Calu3 (cell line): ENCODE measurements around the gene SLC39A13. TPM values are rescaled to one million over a fixed set of nuclear protein-coding genes. Genes with fewer than 3 reads are reported as not detected.

Experiments
- BruUV-seq: library from RNA; stranded (reverse); fragments of 400-500 nt; replicated peaks from 2 replicates; lab custom pipeline; 2021; lab: Mats Ljungman, UMichigan
- CTCF ChIA-PET: fragments of 300-600 bp; sonication (Branson Sonifier 250); formaldehyde crosslinking; loops from one replicate; lab custom pipeline; 2022; ENCODE audit warnings: antibody characterized with exemption; lab: Charles Lee
- DNase-seq: peaks from one replicate; pipeline ENCODE4 v3.0.0; 2022
- H3K27ac Mint-ChIP-seq: one replicate; pipeline ENCODE4 v1.8.0; 2022; ENCODE audit warnings: mixed read lengths; ENCODE audit not compliant: unreplicated experiment
- H3K27me3 Mint-ChIP-seq: one replicate; pipeline ENCODE4 v1.8.0; 2022; ENCODE audit warnings: mixed read lengths; ENCODE audit not compliant: unreplicated experiment
- H3K36me3 Mint-ChIP-seq: one replicate; pipeline ENCODE4 v1.8.0; 2022; ENCODE audit warnings: mild to moderate bottlenecking, moderate library complexity, mixed read lengths; ENCODE audit not compliant: insufficient read depth, unreplicated experiment
- H3K4me1 Mint-ChIP-seq: one replicate; pipeline ENCODE4 v1.8.0; 2022; ENCODE audit warnings: mild to moderate bottlenecking, low read depth, mixed read lengths; ENCODE audit not compliant: unreplicated experiment
- H3K4me3 Mint-ChIP-seq: one replicate; pipeline ENCODE4 v1.8.0; 2022; ENCODE audit warnings: mild to moderate bottlenecking, low read depth, moderate library complexity, mixed read lengths; ENCODE audit not compliant: unreplicated experiment
- H3K9me3 Mint-ChIP-seq: one replicate; pipeline ENCODE4 v1.8.0; 2022; ENCODE audit warnings: low read depth, mixed read lengths; ENCODE audit not compliant: unreplicated experiment
- CTCF ChIP-seq: fragments of 200-600 bp; IDR thresholded peaks from one replicate; pipeline ENCODE4 v1.8.0; 2022; ENCODE audit warnings: antibody characterized with exemption; ENCODE audit not compliant: unreplicated experiment
- intact Hi-C: fragments of 100-400 bp; cut with micrococcal nuclease; formaldehyde crosslinking; loops from one replicate; pipeline ENCODE4 v1.10.0; 2022; ENCODE audit not compliant: unreplicated experiment
- total RNA-seq: library from RNA; stranded (reverse); gene quantifications from 2 replicates; pipeline ENCODE4 v1.2.3, GENCODE V29; 2022

The SLC39A13 gene
- total RNA-seq, 1 experiment from 2014 or later = 24.3 TPM

GRCh38 chr11:47414685-47415070, 6.3 kb downstream of the SLC39A13 start:
- no peaks in the 10 kb centered on the region for H3K27me3 Mint-ChIP-seq
- no peaks in the 10 kb centered on the region for H3K9me3 Mint-ChIP-seq
- peaks cover 10% of the 10 kb centered on the region for H3K4me1 Mint-ChIP-seq
- H3K27ac Mint-ChIP-seq = no peak overlapping the region
- CTCF ChIA-PET = no interaction called here
- intact Hi-C loops = no loop called here
- no peak for TF ChIP-seq CTCF
- no TSS peak for BruUV-seq
- H3K36me3 Mint-ChIP-seq = peaks cover 38% of the 10 kb centered on the region
- H3K4me3 Mint-ChIP-seq = no peak overlapping the region
- no peak for DNase-seq

GRCh38 chr11:47415091-47415854, 6.9 kb downstream of the SLC39A13 start:
- CTCF ChIA-PET = interaction anchor here (0.6 to 0.7 kb wide), 2 partner anchors 39 to 592 kb away, joined by 3 read pairs; no protein-coding TSS in a partner anchor
- intact Hi-C loops = no loop called here
- no peak for TF ChIP-seq CTCF
- Mint-ChIP-seq H3K4me1 (peaks cover 10% of the 10 kb centered on the region), H3K27me3 (no peaks in the 10 kb centered on the region), H3K36me3 (peaks cover 44% of the 10 kb centered on the region), H3K9me3 (no peaks in the 10 kb centered on the region), H3K4me3 (no peak overlapping the region), H3K27ac (no peak overlapping the region)
- no peak for DNase-seq
- BruUV-seq = no TSS peak

- Mint-ChIP-seq H3K27me3 (no peaks in the 10 kb centered on the region), H3K4me3 (no peak overlapping the region), H3K36me3 (peaks cover 51% of the 10 kb centered on the region), H3K27ac (no peak overlapping the region), H3K9me3 (no peaks in the 10 kb centered on the region), H3K4me1 (peaks cover 10% of the 10 kb centered on the region)
- no peak for TF ChIP-seq CTCF
- no TSS peak for BruUV-seq
- DNase-seq = peak; percentile 79
- CTCF ChIA-PET = interaction anchor here (0.6 to 0.7 kb wide), 2 partner anchors 38 to 593 kb away, joined by 3 read pairs; no protein-coding TSS in a partner anchor
- intact Hi-C loops = no loop called here
These were observed 7.6 kb downstream of the SLC39A13 start for GRCh38 chr11:47415949-47416472.

- Mint-ChIP-seq H3K4me1 (peaks cover 10% of the 10 kb centered on the region), H3K27me3 (no peaks in the 10 kb centered on the region), H3K36me3 (peaks cover 62% of the 10 kb centered on the region), H3K4me3 (no peak overlapping the region), H3K27ac (peak overlapping the region; percentile 17), H3K9me3 (no peaks in the 10 kb centered on the region)
- intact Hi-C loops = no loop called here
- DNase-seq = no peak
- TF ChIP-seq CTCF = no peak
- CTCF ChIA-PET = no interaction called here
- BruUV-seq = no TSS peak
These were observed 9.3 kb downstream of the SLC39A13 start for GRCh38 chr11:47417712-47418111.
